Endothelial cell of umbilical vein (primary cell): ENCODE data around the gene RNF175. TPM values are rescaled to one million over a fixed set of nuclear protein-coding genes. Genes with fewer than 3 reads are reported as not detected.

Experiments
- BruUV-seq: library from RNA; stranded (reverse); fragments of 400-500 nt; replicated peaks from 2 replicates; lab custom pipeline; 2021; lab: Mats Ljungman, UMichigan
- CTCF ChIA-PET: fragments of 300-600, 350-600 bp; sonication (Branson Sonifier 250); formaldehyde crosslinking; loops from one replicate; lab custom pipeline; 2021; ENCODE audit warnings: antibody characterized with exemption, inconsistent platforms; lab: Charles Lee
- POLR2A ChIA-PET: fragments of 300-600, 350-600 bp; sonication (Branson Sonifier 250); formaldehyde crosslinking; loops from one replicate; lab custom pipeline; 2021; ENCODE audit warnings: antibody characterized with exemption, inconsistent platforms; lab: Charles Lee
- DNase-seq: peaks from one replicate; pipeline ENCODE4 v3.0.0-alpha.2; 2011; ENCODE audit warnings: low read depth, low spot score
- FAIRE-seq: peaks from 2 replicates; lab custom pipeline; 2011; peaks lifted over from hg19 to GRCh38; lab: Jason Lieb, UNC
- H2AFZ ChIP-seq: 2 replicates; pipeline ENCODE4 v1.6.0; 2012; ENCODE audit warnings: low read depth, low read length, control low read depth, inconsistent platforms
- H3K27ac ChIP-seq: 2 replicates; pipeline ENCODE4 v1.5.1; 2011; ENCODE audit warnings: low read depth, mild to moderate bottlenecking, control low read depth, low read length, moderate library complexity; ENCODE audit not compliant: insufficient read depth
- H3K27me3 ChIP-seq, 2 experiments: 2 replicates each; pipeline versions ENCODE4 v1.6.0 to v1.6.1; 2011; ENCODE audit warnings: low read length in 2 of 2, mixed read lengths in 1 of 2; ENCODE audit not compliant: control insufficient read depth in 2 of 2, insufficient read depth in 2 of 2
- H3K36me3 ChIP-seq, 2 experiments: 2 replicates in 1 of 2; 3 replicates in 1 of 2; pipeline ENCODE4 v1.5.1; 2011; ENCODE audit warnings: low read length in 2 of 2, mild to moderate bottlenecking in 1 of 2, moderate library complexity in 1 of 2; ENCODE audit not compliant: control insufficient read depth in 2 of 2, insufficient read depth in 2 of 2; ENCODE audit errors: extremely low read depth in 1 of 2
- H3K4me1 ChIP-seq: 3 replicates; pipeline ENCODE4 v1.5.1; 2011; ENCODE audit warnings: mild to moderate bottlenecking, low read length; ENCODE audit not compliant: control insufficient read depth, insufficient read depth; ENCODE audit errors: extremely low read depth
- H3K4me2 ChIP-seq: 2 replicates; pipeline ENCODE4 v1.6.1; 2011; ENCODE audit warnings: low read length, control low read depth, mixed read lengths; ENCODE audit not compliant: insufficient read depth
- H3K4me3 ChIP-seq, 3 experiments: fragments of 200-600 bp in 1 of 3; sonication (generic), shearing (Covaris generic) in 1 of 3; replicated peaks in 1 of 3; 2 replicates each; pipeline ENCODE4 v1.5.1; 2011 to 2016; ENCODE audit warnings: control low read depth in 3 of 3, low read length in 3 of 3, mild to moderate bottlenecking in 2 of 3, inconsistent platforms in 1 of 3, low read depth in 1 of 3, moderate library complexity in 1 of 3; ENCODE audit not compliant: insufficient read depth in 1 of 3
- H3K79me2 ChIP-seq: 2 replicates; pipeline ENCODE4 v1.6.0; 2012; ENCODE audit warnings: low read length, inconsistent platforms; ENCODE audit not compliant: control insufficient read depth, insufficient read depth
- H3K9ac ChIP-seq: replicated peaks from 2 replicates; pipeline ENCODE3; 2011; ENCODE audit warnings: low read length, control low read depth; ENCODE audit not compliant: insufficient read depth; ENCODE audit errors: extremely low read depth
- H3K9me1 ChIP-seq: replicated peaks from 3 replicates; pipeline ENCODE4 v1.6.0; 2011; ENCODE audit warnings: mild to moderate bottlenecking, low read length; ENCODE audit not compliant: control insufficient read depth, insufficient read depth; ENCODE audit errors: extremely low read depth
- H3K9me3 ChIP-seq: replicated peaks from 2 replicates; pipeline ENCODE4 v1.5.1; 2012; ENCODE audit warnings: low read length, inconsistent platforms; ENCODE audit not compliant: control insufficient read depth, insufficient read depth
- H4K20me1 ChIP-seq: replicated peaks from 2 replicates; pipeline ENCODE3; 2011; ENCODE audit warnings: mild to moderate bottlenecking, low read length; ENCODE audit not compliant: control insufficient read depth, insufficient read depth; ENCODE audit errors: extremely low read depth
- EZH2 ChIP-seq: IDR thresholded peaks from 2 replicates; pipeline ENCODE4 v1.6.1; 2012; ENCODE audit warnings: borderline replicate concordance, low read depth, mild to moderate bottlenecking, moderate library complexity, low read length, inconsistent platforms; ENCODE audit not compliant: severe bottlenecking
- FOS ChIP-seq: IDR thresholded peaks from 2 replicates; pipeline ENCODE4 v1.6.1; 2011; ENCODE audit warnings: mild to moderate bottlenecking, low read length, moderate library complexity, borderline replicate concordance; ENCODE audit not compliant: insufficient read depth
- GATA2 ChIP-seq: IDR thresholded peaks from 2 replicates; pipeline ENCODE4 v1.7.0; 2011; ENCODE audit warnings: low read depth, mild to moderate bottlenecking, moderate library complexity, mixed read lengths, low read length; ENCODE audit not compliant: insufficient read length, insufficient read depth
- JUN ChIP-seq: IDR thresholded peaks from 2 replicates; pipeline ENCODE4 v1.6.1; 2011; ENCODE audit warnings: borderline replicate concordance, low read depth; ENCODE audit not compliant: insufficient read length, insufficient read depth
- MAX ChIP-seq: IDR thresholded peaks from 2 replicates; pipeline ENCODE4 v1.6.1; 2011; ENCODE audit not compliant: insufficient read depth, insufficient read length
- MYC ChIP-seq: IDR thresholded peaks from one replicate; pipeline ENCODE4 v1.6.1; 2011; ENCODE audit warnings: mild to moderate bottlenecking, low read depth, low read length
- POLR2A ChIP-seq: IDR thresholded peaks from 2 replicates; pipeline ENCODE4 v1.6.1; 2012; ENCODE audit warnings: low read depth, mild to moderate bottlenecking, control low read depth, low read length
- POLR2AphosphoS5 ChIP-seq: IDR thresholded peaks from 2 replicates; pipeline ENCODE4 v1.6.1; 2012; ENCODE audit warnings: low read depth, mild to moderate bottlenecking, control low read depth, low read length, moderate library complexity; ENCODE audit not compliant: insufficient read depth
- dilution Hi-C: fragments of 300-500 bp; cut with MboI; formaldehyde crosslinking; loops from one replicate; pipeline ENCODE4 v1.15.0; 2019; ENCODE audit warnings: low sequenced_read_pairs; ENCODE audit not compliant: extremely low pct_ligation_motif_present
- intact Hi-C: fragments of 100-400 bp; cut with micrococcal nuclease; formaldehyde crosslinking; loops from one replicate; pipeline ENCODE4 v1.10.0; 2022
- polyA plus RNA-seq, 4 experiments: library from polyadenylated mRNA; depleted of rRNA in 3 of 4; stranded (reverse) in 3 of 4; unstranded in 1 of 4; fragments of >200 nt; gene quantifications; 2 replicates each; pipeline versions ENCODE4 v1.2.1 to v1.2.3, GENCODE V29; 2011 to 2012; ENCODE audit warnings: missing spikeins in 1 of 4
- total RNA-seq: library from RNA; stranded (reverse); gene quantifications from 2 replicates; pipeline ENCODE4 v1.2.3, GENCODE V29; 2021
- TF ChIP-seq, protein P1 (sequence below), 2 donors: IDR thresholded peaks; 1 replicate in 1 of 2; 2 replicates in 1 of 2; pipeline ENCODE4 v1.5.1; 2011; ENCODE audit warnings: low read length in 2 of 2, mild to moderate bottlenecking in 2 of 2, moderate library complexity in 2 of 2, control low read depth in 1 of 2, inconsistent platforms in 1 of 2, low read depth in 1 of 2; ENCODE audit not compliant: insufficient read depth in 1 of 2; ENCODE audit errors: extremely low read depth in 1 of 2

Gene RNF175
- total and polyA plus RNA-seq, 2 donors (not counting 3 experiments of a cell fraction or from before 2014, with no cell fraction given) = not detected

DNA sequence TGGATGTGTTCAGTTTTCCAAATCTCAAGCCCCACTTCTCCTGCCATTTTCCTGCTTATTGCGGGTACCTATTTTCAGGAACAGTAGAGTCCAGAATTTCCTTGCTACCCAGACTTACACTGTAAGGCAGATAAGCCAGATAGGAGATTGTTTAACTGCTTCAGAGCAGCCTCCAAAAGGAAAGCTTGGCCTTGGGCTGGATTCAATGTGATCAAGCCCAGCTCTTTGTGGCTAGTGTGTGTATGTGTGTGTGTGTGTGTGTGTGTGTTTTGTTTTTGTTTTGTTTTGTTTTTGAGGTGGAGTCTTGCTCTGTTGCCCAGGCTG, 34.0 kb downstream of the RNF175 start:
- H3K79me2 ChIP-seq = no peaks in the 10 kb centered on the region
- no peak overlapping the region for H3K9ac ChIP-seq
- no peaks in the 10 kb centered on the region for H3K36me3 ChIP-seq
- FAIRE-seq = no peak
- no peak for DNase-seq
- no peaks in the 10 kb centered on the region for H3K9me1 ChIP-seq
- H3K27me3 ChIP-seq = peaks cover 0 to 3% of the 10 kb centered on the region in 2 experiments
- dilution Hi-C loops (no loop called here), intact Hi-C loops (no loop called here)
- H3K4me2 ChIP-seq = no peak overlapping the region
- CTCF ChIA-PET = interaction anchor here (0.8 to 1.8 kb wide), 4 partner anchors 16 to 24 kb away, joined by 3 to 8 read pairs (median 4); no protein-coding TSS in a partner anchor
- TF ChIP-seq POLR2AphosphoS5 (no peak), EZH2 (no peak), GATA2 (no peak), JUN (no peak), POLR2A (no peak), FOS (no peak), MYC (no peak), MAX (no peak)
- TF ChIP-seq, protein P1, sequence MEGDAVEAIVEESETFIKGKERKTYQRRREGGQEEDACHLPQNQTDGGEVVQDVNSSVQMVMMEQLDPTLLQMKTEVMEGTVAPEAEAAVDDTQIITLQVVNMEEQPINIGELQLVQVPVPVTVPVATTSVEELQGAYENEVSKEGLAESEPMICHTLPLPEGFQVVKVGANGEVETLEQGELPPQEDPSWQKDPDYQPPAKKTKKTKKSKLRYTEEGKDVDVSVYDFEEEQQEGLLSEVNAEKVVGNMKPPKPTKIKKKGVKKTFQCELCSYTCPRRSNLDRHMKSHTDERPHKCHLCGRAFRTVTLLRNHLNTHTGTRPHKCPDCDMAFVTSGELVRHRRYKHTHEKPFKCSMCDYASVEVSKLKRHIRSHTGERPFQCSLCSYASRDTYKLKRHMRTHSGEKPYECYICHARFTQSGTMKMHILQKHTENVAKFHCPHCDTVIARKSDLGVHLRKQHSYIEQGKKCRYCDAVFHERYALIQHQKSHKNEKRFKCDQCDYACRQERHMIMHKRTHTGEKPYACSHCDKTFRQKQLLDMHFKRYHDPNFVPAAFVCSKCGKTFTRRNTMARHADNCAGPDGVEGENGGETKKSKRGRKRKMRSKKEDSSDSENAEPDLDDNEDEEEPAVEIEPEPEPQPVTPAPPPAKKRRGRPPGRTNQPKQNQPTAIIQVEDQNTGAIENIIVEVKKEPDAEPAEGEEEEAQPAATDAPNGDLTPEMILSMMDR (IDR thresholded peaks at IDR 0.05; ENCODE audit: extremely low read depth in 1 of 2, insufficient read depth in 1 of 2, low read depth in 1 of 2, low read length in 2 of 2) = no peak
- H3K4me1 ChIP-seq = no peaks in the 10 kb centered on the region
- H4K20me1 ChIP-seq = no peaks in the 10 kb centered on the region
- POLR2A ChIA-PET = no interaction called here
- no TSS peak for BruUV-seq
- H3K27ac ChIP-seq = no peak overlapping the region
- H3K4me3 ChIP-seq = no peak overlapping the region
- H3K9me3 ChIP-seq = no peaks in the 10 kb centered on the region
- H2AFZ ChIP-seq = no peak overlapping the region
